Mucosa of gallbladder (tissue), 1 donor: ENCODE results near the gene CMSS1. TPM values are rescaled to one million over a fixed set of nuclear protein-coding genes. Genes with fewer than 3 reads are reported as not detected.

Experiments used
- DNase-seq: peaks from one replicate; pipeline ENCODE4 v3.0.0-alpha.2; 2020; ENCODE audit warnings: low spot score
- total RNA-seq: library from RNA; stranded (reverse); gene quantifications from one replicate; pipeline ENCODE4 v1.2.1, GENCODE V29; 2021
- donor health status: DM: no; HTN: no; CAD: no.

The CMSS1 gene
- total RNA-seq, 1 donor from 2014 or later: 18.2 TPM

- DNase-seq: no peak
Measured at GRCh38 chr3:99958222-99958912, 140.7 kb downstream of the CMSS1 start.

- no peak for DNase-seq
Measured at GRCh38 chr3:99960123-99960878, 142.6 kb downstream of the CMSS1 start.

- no peak for DNase-seq
Measured at GRCh38 chr3:99960941-99961340, 143.3 kb downstream of the CMSS1 start.

GRCh38 chr3:99961756-99962515, 144.3 kb downstream of the CMSS1 start:
- no peak for DNase-seq

- no peak for DNase-seq
Measured at GRCh38 chr3:99962703-99963102, 145.0 kb downstream of the CMSS1 start.

GRCh38 chr3:99965077-99965476, 147.4 kb downstream of the CMSS1 start:
- DNase-seq: no peak

- DNase-seq: no peak
Measured at GRCh38 chr3:99965681-99966408, 148.2 kb downstream of the CMSS1 start.

GRCh38 chr3:99966662-99967416, 149.2 kb downstream of the CMSS1 start:
- no peak for DNase-seq

- DNase-seq: no peak
Measured at GRCh38 chr3:99967796-99968195, 150.1 kb downstream of the CMSS1 start.

GRCh38 chr3:99969136-99969535, 151.5 kb downstream of the CMSS1 start:
- DNase-seq: no peak

- DNase-seq: no peak
Measured at GRCh38 chr3:99970198-99970597, 152.5 kb downstream of the CMSS1 start.

- no peak for DNase-seq
Measured at GRCh38 chr3:99971761-99972160, 154.1 kb downstream of the CMSS1 start.

- DNase-seq: no peak
Measured at GRCh38 chr3:99972380-99973104, 154.9 kb downstream of the CMSS1 start.

- no peak for DNase-seq
Measured at GRCh38 chr3:99974989-99975388, 157.3 kb downstream of the CMSS1 start.

- no peak for DNase-seq
Measured at GRCh38 chr3:99976584-99976983, 158.9 kb downstream of the CMSS1 start.

GRCh38 chr3:99978221-99978620, 160.6 kb downstream of the CMSS1 start:
- no peak for DNase-seq

GRCh38 chr3:99980606-99981005, 162.9 kb downstream of the CMSS1 start:
- no peak for DNase-seq

- no peak for DNase-seq
Measured at GRCh38 chr3:99981138-99981537, 163.5 kb downstream of the CMSS1 start.

GRCh38 chr3:99982650-99983049, 165.0 kb downstream of the CMSS1 start:
- DNase-seq: no peak

GRCh38 chr3:99984139-99984538, 166.5 kb downstream of the CMSS1 start:
- no peak for DNase-seq

- no peak for DNase-seq
Measured at GRCh38 chr3:99984668-99985067, 167.0 kb downstream of the CMSS1 start.
